Measurements from ENCODE around the gene SRP68. TPM values are rescaled to one million over a fixed set of nuclear protein-coding genes. Genes with fewer than 3 reads are reported as not detected.
A peak's percentile ranks its signal among the peaks of the same experiment; 100 is the strongest.

Gene SRP68
- total and polyA plus RNA-seq, 2 donors (not counting 1 experiment from before 2014, with no cell fraction given): 29.6 to 82.3 TPM

DNA sequence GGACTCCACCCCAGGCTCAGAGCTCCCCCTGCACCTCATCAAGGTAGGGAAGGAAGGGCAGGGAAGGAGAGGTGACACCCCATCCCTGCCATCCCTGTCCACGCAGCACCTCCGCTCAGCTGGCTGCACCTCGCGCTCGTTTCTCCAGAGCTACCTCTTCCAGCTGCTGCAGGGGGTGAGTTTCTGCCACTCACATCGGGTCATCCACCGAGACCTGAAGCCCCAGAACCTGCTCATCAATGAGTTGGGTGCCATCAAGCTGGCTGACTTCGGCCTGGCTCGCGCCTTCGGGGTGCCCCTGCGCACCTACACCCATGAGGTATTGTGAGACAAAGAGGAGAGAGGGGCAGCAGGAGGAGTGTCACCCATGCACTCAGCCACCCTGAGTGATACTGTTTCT is 70.2 kb downstream of the SRP68 start:
- H3K9ac ChIP-seq (ENCODE audit: low read length): no peak overlapping the region
- no peaks in the 10 kb centered on the region for H3K79me2 ChIP-seq (ENCODE audit: control insufficient read depth, insufficient read depth, low read length)
- CTCF ChIA-PET: interaction anchor here (1.0 to 5.6 kb wide), 8 partner anchors 8 to 250 kb away, joined by 3 to 66 read pairs (median 4); partner anchors contain the start of gene MRPL38
- no peak for DNase-seq
- H3K4me1 Mint-ChIP-seq: peaks cover 6% of the 10 kb centered on the region
- H3K4me1 ChIP-seq (ENCODE audit: control insufficient read depth in 2 of 2, insufficient read depth in 2 of 2, low read length in 2 of 2): peaks cover 4 to 9% of the 10 kb centered on the region in 2 donors
- no peak overlapping the region for H3K27ac ChIP-seq (ENCODE audit: low read length in 2 of 2)
- intact Hi-C loops (cut with micrococcal nuclease): loop anchor here (10.0 kb wide), 2 partner anchors 157 to 247 kb away; partner anchors contain the start of gene UNC13D
- peaks cover 0 to 2% of the 10 kb centered on the region in 2 experiments for H3K36me3 ChIP-seq (replicated peaks in 1 of 2; ENCODE audit: control extremely low read depth in 1 of 2, control insufficient read depth in 1 of 2, extremely low read depth in 1 of 2, insufficient read depth in 2 of 2, low read length in 1 of 2)
- H3K9me3 ChIP-seq (ENCODE audit: control extremely low read depth in 1 of 3, control insufficient read depth in 2 of 3, insufficient read depth in 1 of 3, low read length in 2 of 3): no peaks in the 10 kb centered on the region
- no peak overlapping the region for H3K4me2 ChIP-seq (replicated peaks; ENCODE audit: low read depth, low read length, poor library complexity, severe bottlenecking)
- WGBS (ENCODE audit: insufficient coverage): 100% methylated on average over 10 of the region's 12 CpGs
- no peaks in the 10 kb centered on the region for H4K20me1 ChIP-seq (ENCODE audit: control insufficient read depth, insufficient read depth, low read length, poor library complexity, severe bottlenecking)
- TF ChIP-seq EZH2 (IDR thresholded peaks at IDR 0.05; ENCODE audit: borderline replicate concordance, insufficient read depth, low read depth, low read length, poor library complexity, severe bottlenecking) (no peak), CTCF (IDR thresholded peaks at IDR 0.05) (no peak)
- POLR2A ChIA-PET: interaction anchor here (0.5 kb wide), 1 partner anchor 393 kb away, joined by 3 read pairs; no protein-coding TSS in a partner anchor
- no peaks in the 10 kb centered on the region for H3K9me3 Mint-ChIP-seq (ENCODE audit: insufficient read depth)
- H3K4me3 ChIP-seq (ENCODE audit: control extremely low read depth in 1 of 5, extremely low read depth in 1 of 5, insufficient read depth in 1 of 5, low read depth in 2 of 5, low read length in 4 of 5): no peak overlapping the region
- no peak overlapping the region for H3K4me3 Mint-ChIP-seq
- no peak overlapping the region for H3K27ac Mint-ChIP-seq
- ATAC-seq (ENCODE audit: low read depth): no peak
- no peaks in the 10 kb centered on the region for H3K27me3 Mint-ChIP-seq
- H2AFZ ChIP-seq (ENCODE audit: insufficient read depth, low read depth, low read length, poor library complexity, severe bottlenecking): no peak overlapping the region
- H3K27me3 ChIP-seq (replicated peaks in 1 of 4; ENCODE audit: control extremely low read depth in 1 of 4, control insufficient read depth in 3 of 4, insufficient read depth in 4 of 4, low read length in 3 of 4): no peaks in the 10 kb centered on the region

DNA sequence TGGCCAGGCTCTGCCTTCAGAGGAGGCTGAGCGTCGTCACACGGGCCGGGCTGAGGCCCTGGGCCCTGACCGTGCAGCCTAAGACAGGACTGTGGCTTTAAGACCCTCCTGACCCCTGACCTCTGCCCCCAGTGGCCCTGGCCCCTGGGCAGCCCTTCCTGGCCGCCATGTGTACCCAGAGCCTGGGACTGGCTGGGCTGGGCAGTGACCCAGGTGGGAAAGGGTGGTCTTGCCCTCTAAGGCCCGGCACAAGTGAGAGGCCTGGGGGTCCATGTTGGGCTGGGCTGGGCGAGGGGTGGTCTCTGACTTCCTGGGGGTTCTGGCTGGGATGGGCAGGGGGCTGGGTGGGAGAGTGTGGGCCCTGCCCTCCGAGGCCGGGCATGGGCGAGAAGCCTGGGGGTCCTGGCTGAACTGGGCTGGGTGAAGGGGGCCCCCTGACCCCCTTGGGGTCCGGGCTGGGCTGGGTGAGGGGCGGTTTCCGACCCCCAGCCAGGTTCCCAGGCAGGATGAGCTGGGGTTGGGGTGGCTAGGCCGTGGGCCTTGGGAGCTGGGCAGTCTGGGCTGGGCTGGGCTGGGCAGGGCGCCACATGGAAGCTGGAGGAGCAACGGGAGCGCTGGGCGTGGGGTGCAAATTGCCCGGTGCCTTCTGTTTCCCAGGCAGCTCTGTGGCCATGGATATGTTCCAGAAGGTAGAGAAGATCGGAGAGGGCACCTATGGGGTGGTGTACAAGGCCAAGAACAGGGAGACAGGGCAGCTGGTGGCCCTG is 71.4 kb downstream of the SRP68 start, which contains the start of gene CDK3:
Gene CDK3, plus strand, starts transcription at position 101 of the 767 bp plus-strand sequence. Its CDS starts 571 bp downstream, at position 672.
- Histone ChIP-seq H4K20me1 (ENCODE audit: control insufficient read depth, insufficient read depth, low read length, poor library complexity, severe bottlenecking) (no peaks in the 10 kb centered on the region), H3K4me1 (ENCODE audit: control insufficient read depth in 2 of 2, insufficient read depth in 2 of 2, low read length in 2 of 2) (peaks cover 9 to 16% of the 10 kb centered on the region in 2 donors), H3K36me3 (replicated peaks in 1 of 2; ENCODE audit: control extremely low read depth in 1 of 2, control insufficient read depth in 1 of 2, extremely low read depth in 1 of 2, insufficient read depth in 2 of 2, low read length in 1 of 2) (peaks cover 0 to 2% of the 10 kb centered on the region in 2 experiments), H3K27ac (ENCODE audit: low read length in 2 of 2) (no peak within 1 kb of the TSS), H3K27me3 (replicated peaks in 1 of 4; ENCODE audit: control extremely low read depth in 1 of 4, control insufficient read depth in 3 of 4, insufficient read depth in 4 of 4, low read length in 3 of 4) (no peaks in the 10 kb centered on the region), H3K9ac (ENCODE audit: low read length) (no peak within 1 kb of the TSS), H3K79me2 (ENCODE audit: control insufficient read depth, insufficient read depth, low read length) (no peaks in the 10 kb centered on the region), H2AFZ (ENCODE audit: insufficient read depth, low read depth, low read length, poor library complexity, severe bottlenecking) (no peak within 1 kb of the TSS), H3K9me3 (ENCODE audit: control extremely low read depth in 1 of 3, control insufficient read depth in 2 of 3, insufficient read depth in 1 of 3, low read length in 2 of 3) (no peaks in the 10 kb centered on the region), H3K4me2 (replicated peaks; ENCODE audit: low read depth, low read length, poor library complexity, severe bottlenecking) (no peak within 1 kb of the TSS), H3K4me3 (ENCODE audit: control extremely low read depth in 1 of 5, extremely low read depth in 1 of 5, insufficient read depth in 1 of 5, low read depth in 2 of 5, low read length in 4 of 5) (no peak within 1 kb of the TSS)
- ChIA-PET POLR2A (interaction anchor here (1.0 kb wide), 1 partner anchor 252 kb away, joined by 7 read pairs; no protein-coding TSS in a partner anchor), CTCF (interaction anchor here (1.0 to 5.6 kb wide), 11 partner anchors 9 to 278 kb away, joined by 3 to 66 read pairs (median 5); partner anchors contain the start of genes FBF1 and MRPL38)
- Mint-ChIP-seq H3K4me3 (no peak within 1 kb of the TSS), H3K27ac (no peak within 1 kb of the TSS), H3K4me1 (peaks cover 11% of the 10 kb centered on the region), H3K9me3 (ENCODE audit: insufficient read depth) (no peaks in the 10 kb centered on the region), H3K27me3 (no peaks in the 10 kb centered on the region)
- ATAC-seq (ENCODE audit: low read depth) (no peak), DNase-seq (no peak)
- TF ChIP-seq CTCF (IDR thresholded peaks at IDR 0.05) (peak; percentile 44), EZH2 (IDR thresholded peaks at IDR 0.05; ENCODE audit: borderline replicate concordance, insufficient read depth, low read depth, low read length, poor library complexity, severe bottlenecking) (no peak)
- intact Hi-C loops (cut with micrococcal nuclease): loop anchor here (10.0 kb wide), 2 partner anchors 156 to 246 kb away; partner anchors contain the start of gene UNC13D
- WGBS (ENCODE audit: insufficient coverage): 89% methylated on average over 21 of the region's 21 CpGs
